NCI-H69 (cell line): ENCODE data around the gene MAN1C1.
"Not testable (repeated sequence)": the region's sequence is repeated elsewhere in the genome, so short reads cannot be mapped to it uniquely, and the experiment has no call there.

Experiments
- DNase-seq: peaks from one replicate; lab custom pipeline; 2025; lab: John Stamatoyannopoulos, UW

MAN1C1 gene

DNA sequence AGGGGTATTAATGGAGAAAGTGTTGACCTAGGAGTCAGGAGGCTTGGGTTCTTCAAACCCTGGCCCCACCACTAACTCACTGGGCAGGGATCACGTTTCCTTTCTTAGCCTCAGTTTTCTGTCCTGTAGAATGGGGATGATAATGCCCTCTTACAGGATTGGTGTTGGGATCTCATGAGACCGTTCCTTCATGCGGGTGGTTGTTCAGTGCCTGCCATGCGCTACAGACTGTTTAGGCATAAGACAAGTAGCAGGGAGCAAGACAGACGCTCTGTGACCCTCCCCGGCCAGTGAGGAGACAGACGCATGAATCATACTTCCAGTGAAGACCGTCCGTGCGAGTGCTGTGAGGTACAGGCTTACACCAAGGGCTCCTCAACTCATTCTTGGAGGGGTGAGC, 81.7 kb downstream of the MAN1C1 start:
- no peak for DNase-seq

DNA sequence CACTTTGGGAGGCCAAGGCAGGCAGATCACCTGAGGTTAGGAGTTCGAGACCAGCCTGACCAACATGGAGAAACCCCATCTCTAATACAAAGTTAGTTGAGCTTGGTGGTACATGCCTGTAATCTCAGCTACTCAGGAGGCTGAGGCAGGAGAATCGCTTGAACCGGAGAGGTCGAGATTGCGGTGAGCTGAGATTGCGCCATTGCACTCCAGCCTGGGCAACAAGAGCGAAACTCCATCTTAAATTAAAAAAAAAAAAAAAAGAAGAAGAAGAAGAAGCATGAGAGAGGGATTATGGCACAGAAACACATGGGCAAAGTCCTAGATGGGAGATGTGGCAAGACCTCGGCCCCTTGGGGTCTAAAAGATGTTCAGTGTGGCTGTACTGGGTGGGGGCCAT, 82.5 kb downstream of the MAN1C1 start:
- DNase-seq = not testable (repeated sequence)

DNA sequence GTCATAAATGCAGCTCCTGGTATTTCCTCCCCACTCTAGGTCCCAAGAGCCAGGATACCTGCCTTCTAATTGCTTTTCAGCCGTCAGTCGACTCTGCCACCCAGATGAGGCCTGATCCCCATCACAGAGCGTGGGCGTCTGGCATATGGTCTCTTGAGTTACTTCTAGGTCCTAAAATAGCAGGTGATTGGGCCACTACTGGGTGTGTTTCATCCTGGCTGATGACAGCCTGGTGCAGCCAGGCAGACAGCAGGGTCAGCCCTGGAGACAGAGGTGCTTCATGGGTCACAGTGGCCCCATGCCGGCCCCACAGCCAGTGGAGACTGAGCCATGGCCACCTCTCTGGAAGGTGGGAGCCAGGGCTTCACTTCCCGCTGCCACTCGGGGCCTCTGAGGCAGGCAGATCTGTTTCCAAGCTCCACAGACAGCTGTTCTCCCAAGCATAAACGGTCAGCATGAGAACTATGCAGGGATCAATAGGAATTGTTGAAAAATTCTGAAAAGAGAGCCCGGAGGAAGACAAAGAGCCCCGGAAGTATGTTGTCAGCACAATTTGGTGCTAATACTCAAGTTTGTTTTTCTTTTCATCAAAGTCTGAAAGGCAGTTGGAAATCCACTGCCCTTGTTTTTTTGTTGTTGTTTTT, 83.0 kb downstream of the MAN1C1 start:
- DNase-seq = peak; percentile 47

DNA sequence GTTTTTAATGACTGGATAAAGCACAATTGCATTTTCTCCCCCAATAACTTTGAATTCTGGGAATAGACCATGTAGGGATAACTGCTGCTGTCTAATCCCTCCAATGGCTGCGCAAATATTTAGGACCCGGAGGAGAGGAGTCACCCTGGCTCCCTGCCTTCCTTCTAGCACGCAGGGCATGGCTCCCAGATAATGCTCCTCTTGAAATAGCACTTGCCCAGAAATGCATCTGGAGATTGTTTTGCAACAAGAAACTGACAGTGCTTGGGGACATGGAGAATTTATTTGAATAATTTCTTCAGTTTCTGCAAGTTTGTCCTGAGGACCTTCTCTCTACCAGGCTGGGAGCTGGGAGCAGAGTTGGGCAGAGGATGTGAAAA, 83.5 kb downstream of the MAN1C1 start:
- no peak for DNase-seq

DNA sequence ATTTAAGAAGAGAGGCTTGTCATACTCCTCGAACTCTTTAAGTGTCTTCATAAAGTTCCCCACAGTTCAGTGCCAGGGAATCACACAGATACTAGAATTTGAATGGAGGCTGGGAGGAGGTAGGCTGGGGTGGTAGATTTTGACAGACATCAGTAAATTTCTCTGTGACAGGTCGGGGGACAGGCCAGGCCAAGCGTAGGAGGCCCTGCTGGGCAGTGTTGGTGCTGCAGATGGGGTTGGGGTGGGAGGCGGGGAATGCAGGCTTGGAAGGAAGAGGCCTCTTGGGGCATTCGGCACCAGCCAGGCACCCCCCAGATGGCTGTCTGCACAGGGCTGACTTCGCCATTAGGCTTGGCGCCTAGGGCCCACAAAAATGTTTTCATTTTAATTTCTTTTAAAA, 84.0 kb downstream of the MAN1C1 start:
- peak; percentile 4 for DNase-seq

DNA sequence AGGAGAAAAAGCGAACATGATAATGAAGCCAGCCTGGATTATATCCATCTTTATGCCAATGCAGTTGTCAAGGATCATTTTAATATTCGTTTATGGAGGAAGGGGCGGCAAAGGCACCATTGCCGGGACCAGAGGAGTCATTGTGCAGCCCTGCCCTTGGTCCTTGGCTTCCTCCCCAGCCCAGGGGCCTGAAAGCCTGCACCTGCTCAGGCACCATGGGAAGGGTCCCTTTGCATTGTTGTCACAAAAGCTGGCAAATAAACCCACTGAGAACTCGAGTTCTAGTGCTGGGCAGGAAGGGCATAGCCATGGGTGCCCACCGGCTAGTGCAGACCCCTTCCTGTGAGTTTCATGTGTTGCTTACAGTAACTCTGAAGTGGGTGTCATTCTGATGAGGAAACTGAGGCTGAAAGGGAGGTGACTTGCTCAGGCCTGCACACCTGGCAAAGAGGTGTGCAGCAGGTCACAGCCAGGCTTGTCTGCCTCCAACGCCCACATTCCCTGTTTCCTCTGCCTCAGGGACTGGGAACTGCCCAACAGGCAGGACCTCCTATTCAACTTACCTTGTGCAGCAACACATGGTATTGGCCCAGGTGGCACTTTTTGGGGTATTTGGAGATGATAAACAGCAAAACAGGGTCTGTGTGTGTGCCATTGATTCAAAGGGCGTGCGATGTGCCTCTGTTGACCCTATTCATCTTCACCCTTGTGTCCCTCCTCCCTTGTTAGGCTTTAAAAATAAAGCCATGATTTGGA, 84.6 kb downstream of the MAN1C1 start:
- DNase-seq = no peak

DNA sequence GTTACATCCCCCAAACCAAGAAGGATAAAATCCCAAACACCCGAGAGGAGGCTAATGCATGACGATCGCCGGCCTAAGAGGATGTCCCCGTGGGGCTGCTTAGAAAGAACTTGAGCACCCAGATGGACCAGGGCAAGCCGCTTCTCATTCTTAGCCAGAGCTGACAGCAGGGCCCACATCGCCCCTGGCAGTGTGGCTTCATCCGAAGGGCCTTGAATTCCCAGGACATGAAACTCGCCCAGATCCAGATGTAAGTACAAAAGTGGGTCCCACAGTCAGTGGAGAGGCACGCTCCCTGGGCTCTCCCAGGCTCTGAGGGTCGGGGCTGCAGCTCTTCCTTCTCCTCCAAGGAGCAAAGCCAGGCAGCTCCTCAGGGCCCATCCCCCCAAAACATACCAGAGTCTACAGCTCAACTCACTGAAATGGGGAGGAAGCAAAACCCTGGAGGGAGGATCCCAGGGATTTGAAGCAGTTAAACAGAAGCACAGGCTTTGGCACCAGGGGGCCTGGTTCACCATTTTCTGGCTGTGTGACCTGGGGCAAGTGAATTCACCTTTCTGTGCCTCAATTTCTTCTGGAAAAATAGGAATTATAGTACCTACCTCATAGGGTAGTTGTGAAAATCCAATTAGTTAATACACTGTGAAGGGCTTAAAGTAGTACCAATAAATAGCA, 85.6 kb downstream of the MAN1C1 start:
- no peak for DNase-seq

DNA sequence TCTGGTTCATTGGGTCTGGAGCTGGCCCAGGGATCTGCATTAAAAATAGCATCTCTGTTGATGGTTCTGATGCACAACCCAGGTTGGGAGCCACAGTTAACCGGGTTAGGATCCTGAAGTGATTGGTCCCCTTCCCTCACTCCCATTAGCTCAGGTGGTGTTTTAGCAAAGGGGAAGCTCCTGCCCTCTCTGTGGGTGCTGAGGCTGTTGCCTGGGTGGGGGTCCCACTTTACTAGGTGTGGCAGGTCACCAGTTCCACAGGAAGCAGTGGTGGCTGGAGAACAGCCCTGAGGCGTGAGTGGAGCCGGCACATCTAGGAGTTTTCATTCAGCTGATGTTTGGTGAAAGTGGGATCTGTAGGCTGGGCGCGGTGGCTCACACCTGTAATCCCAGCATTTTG, 86.5 kb downstream of the MAN1C1 start:
- DNase-seq = no peak

DNA sequence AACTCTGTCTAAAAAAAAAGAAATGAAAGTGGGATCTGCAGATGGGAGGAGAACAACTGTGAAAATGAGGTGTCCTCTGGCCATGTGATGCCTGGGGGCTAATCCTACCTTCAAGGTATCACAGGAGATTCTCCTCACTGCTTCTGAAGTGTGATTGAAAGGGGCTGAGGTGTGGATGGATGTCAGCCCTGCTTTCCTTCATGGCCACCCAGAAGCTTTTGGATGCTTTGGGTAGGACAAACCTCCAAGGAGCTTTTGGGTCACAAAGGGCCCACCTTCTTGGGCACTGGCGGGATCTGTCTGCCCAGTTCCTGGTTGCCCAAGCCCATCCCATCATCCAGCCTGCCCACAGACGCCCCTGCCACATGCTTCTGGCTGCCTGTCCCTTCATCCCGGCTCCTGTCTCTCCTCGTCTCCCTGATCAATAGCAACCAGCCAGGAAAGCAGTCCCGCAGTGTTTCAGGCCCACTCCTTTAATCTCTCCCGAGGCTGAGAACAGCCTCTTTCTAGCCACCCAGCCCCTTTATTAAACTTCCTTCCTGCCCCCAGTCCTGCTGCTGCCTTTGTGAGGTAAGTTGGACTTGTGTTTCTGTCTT, 87.2 kb downstream of the MAN1C1 start:
- no peak for DNase-seq

DNA sequence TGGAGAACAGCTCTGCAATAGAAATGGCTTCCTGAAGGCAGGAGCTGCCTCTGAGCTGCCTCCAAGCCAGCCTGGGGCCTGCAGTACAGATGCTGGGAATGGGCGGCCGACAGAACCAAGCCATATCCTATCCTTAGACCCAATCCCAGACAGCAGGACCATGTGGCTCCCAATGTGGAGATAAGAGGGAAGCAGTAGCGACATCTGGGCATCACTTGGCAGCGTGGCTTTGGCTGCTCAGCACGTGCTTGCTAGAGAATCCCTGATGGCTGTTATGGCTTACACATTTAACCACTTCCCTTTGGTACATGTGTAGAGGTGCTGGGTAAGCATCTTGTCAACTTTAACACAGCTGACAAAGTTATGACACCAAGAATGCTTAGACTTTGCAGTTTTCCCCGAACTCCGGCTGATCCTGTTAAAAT, 87.7 kb downstream of the MAN1C1 start:
- no peak for DNase-seq

DNA sequence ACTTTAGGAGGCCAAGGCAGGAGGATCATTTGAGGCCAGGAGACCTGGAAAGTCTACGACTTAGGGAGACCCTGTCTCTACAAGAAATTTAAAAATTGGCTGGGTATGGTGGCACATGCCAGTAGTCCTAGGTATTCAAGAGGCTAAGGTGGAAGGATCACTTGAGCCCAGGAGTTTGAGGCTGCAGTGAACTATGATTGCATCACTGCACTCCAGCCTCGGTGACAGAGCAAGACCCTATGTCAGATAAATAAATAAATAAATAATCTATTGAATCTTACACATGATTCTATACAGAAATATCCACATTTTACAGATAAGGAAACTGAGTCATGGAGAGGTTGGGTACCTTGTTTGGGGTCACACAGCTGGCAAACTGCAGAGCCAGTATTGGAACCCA, 89.1 kb downstream of the MAN1C1 start:
- no peak for DNase-seq

DNA sequence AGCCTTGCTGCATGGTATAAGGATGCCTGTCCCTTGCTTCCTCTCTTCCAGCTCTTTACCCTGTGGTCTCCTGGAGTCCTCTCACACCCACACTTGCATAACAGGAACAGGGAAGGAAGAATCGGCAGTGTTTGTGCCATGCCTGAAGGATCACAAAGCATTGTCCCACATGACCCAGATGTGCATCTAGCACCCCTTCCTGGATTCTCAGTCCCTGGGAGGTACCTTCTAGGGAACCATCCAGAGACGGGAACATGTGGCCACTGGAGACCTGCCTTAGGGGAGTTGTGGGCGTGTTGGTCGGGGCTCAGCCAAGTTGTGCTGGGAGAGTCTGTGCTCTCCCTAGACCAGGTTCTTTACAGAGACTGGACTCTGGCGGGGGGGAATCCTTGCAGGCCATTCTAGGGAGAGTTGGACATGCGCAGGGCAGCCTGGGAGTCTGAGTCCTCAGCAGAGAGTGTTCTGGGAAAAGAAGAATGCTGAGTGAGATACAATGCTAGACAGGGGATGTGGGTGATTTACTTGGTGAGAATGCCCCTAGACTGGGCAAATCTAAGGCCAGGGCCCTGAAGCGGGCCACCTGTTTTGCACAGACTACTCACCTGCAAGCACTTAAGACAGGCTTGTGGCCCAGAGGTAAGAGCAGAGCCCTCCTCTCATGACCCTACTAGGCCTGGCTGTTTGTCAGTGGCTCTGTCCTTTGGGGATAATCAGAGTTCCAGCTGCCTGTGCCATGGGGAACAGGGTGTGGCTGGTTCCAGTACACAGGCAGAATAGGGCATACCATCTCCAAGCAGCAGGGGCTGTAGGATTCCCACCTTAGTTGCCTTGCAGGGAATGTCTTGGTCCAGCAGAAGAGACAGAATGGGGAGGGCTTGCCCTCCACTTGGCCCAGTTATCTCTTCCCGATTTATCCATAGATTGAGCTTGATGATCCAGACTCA, 89.8 kb downstream of the MAN1C1 start:
- DNase-seq = no peak

DNA sequence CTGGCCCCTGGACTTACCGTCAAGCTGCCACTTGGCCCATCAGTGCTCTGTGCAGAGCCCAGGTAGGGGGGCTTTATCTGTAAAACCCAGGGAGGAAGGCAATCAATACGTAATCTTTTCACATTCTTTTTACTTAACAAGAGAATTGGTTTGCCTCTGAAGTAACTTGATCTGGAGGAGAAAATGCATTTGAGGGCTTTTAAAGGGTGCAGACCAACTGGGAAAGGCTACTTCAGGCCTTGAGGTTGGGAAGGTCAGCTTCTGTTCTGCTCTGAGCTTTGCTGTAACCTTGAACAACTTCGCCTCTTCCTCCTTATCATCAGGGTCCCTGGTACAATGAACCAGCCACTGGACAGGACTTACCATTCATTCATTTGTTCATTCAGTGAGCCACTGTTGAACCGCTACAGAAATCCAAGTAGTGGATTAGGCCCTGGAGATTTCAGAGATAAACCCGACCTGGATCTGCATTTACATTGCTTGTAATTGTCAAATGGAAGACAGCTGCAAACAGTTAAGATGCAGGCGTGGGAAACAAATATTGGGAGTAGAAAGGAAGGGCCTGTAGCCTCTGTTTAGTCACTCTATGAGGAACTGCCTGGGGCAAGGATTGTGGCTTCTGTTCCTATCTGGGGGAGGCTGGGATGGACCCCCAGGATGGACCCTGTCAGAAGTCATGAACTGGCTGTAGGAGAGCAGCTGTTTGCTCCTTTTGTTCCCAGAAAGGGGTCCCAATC, 90.9 kb downstream of the MAN1C1 start:
- DNase-seq = peak; percentile 8

DNA sequence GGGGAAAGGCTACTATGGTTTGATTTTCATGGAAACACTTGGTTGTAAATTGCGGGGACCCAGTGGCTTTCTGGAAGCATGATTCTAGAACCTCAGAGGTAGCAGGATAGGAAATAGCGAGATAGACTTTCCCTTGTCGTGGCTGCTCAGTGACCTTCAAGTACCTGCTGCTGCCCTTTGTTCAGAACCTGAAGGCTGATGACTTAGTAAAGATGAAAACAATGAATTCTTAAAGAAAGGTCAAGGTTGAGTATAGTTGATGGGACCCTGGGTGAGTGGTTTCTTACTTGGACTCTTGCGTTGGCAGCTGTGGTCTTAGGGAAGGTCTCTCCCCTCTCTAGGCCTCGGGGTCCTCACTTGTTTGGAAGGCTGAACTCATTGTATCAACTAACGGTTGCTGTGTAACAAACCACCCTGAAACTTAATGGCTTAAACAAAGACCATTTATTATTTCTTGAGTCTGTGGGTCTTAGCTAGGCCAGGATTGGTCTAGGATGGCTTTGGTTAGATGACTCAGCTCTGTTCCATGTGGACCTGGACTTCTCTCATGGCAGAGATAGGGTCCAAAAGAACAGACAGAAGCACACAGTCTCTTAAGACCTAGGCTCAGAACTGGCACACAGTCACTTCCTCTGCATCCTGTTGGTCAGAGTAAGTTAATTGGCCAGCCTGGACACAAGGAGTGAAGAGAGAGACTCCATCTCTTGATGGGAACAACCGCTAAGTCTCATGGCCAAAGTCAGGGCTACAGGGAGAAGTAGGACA, 94.2 kb downstream of the MAN1C1 start:
- DNase-seq = no peak

DNA sequence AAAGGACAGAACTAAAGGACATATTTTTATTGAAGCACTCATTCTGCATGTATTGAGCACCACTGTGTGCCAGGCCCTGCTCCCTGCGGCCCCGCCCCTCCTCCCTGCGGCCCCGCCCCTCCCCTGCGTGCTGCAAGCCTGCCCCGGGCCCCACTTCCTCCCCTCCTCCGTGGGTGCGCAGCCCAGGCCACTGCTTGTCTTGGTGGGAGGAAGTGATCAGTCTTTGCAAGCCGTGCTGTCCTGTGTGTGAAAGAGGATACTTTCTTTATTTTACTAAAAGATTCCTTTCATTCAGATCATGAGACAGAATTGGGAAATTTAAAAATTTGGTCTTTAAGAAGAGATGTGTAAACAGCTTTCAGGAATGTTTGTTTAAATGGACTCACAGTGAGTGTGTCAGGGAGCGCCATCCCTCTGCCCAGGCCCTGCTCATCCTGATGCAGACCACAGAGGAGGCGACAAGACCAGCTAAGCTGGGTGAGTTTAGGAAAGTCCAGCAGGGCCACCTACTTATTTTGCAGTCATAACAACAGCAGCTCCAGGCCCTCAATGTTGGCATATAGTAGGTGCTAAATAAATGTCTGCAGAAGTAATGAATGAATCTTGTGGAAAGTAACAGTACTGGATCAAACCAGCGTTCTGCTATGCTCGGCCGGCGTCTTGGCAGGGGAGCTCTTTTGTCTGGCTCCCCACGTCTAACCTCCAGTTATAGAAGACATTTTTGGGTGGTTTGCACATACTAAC, 95.1 kb downstream of the MAN1C1 start:
- DNase-seq = no peak

DNA sequence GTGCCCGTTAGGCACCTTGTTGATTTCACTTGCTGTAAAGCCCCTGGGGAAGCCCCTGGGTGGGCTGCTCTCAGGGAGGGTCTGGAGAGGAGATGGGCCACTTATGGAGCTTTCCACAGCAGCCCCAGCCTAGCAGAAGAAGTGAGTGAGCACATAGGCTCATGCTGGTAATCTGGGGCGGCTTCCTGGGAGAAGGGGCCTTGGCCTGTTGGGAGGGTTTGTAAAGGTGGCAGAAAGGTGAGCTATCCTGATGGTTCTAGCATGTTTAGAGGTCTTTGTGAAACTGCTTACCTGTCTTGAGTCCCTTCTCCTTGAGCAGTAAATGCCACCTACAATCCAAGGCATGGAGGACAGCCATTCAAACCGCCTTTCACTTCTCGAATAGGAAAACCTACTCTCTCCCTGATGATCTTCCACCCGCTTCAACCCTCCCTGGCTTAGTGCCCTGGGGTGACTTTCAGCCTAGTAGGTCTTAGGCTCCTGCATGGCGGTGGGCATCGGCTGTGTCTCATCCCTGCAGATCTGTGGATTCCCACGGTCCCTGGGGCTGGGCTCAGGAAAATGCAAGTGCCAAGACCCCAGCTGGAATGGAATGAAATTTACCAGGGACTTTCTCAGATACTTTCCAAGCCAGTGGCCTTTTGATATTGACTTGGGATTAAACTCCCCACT, 95.8 kb downstream of the MAN1C1 start:
- DNase-seq = no peak

DNA sequence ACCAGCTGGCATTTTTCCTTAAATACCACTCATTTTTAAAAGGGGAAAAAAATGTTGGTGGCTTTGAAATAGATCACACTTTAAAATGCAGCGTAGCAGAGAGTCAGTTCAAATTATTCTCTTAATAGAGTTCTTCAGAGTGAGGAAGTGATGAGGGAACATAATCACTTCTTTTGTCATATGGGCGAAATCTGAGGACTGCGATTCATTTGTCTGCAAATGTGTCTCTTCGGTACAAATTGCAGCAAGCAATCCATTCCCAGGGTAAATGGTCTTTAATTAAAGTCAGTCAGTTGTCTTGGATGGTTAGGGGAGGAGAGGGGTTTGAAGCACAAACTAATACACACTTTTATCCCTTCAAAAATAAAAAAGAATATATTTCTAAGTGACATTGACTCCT, 97.4 kb downstream of the MAN1C1 start:
- DNase-seq = peak; percentile 18

DNA sequence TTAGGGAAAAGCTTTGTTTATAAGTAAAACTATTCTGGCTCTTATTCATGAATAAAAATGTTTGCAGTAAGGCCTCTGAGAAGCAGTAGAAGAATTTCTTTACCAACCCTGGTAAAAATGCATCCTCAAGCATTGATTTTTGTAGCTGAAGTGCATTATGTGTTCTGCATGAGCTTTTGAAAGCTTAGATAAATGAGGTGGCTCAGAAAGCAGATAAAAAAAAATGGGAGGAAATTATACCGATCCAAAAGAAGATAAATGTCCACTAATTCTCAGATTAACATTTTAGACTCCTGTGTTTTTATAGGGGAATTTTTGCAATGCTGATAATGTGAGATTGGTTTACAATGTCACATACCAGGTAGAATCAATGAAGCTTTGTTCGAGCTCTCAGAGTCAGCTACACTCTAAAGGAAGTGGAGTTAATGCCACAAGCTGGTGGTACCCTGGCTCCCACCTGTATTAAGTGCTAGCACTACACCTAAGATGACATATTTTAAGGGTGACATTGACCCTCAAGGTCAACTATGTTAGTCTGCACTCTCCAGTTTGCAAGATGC, 97.9 kb downstream of the MAN1C1 start:
- no peak for DNase-seq

DNA sequence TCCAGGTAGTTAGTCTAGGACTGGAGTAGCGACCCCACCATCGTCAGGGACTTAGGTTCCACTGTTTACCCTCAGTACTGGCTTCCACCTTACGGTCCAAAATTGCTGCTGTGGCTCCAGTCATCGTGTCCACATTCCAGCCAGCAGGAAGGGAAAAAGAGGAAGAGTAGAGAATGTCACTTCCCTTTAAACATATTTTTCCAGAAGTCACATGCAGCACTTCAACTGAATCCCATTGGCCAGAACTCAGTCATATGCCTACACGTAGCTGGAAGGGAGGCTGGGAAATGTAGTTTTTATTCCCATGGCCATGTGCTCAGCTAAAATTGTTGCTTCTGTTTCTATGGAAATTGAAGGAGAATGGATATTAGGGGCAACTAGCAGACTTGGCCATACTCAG, 99.3 kb downstream of the MAN1C1 start:
- no peak for DNase-seq
